Measurements from ENCODE around the gene FGF19.

The FGF19 gene

GRCh38 chr11:69667619-69668604 is 35.9 kb downstream of the FGF19 start:
- DNase-seq, result no peak

- no peak for DNase-seq
Measured at GRCh38 chr11:69666752-69667536, 36.9 kb downstream of the FGF19 start.

- no peak for DNase-seq
Measured at GRCh38 chr11:69666261-69666660, 37.6 kb downstream of the FGF19 start.

GRCh38 chr11:69665669-69666068 is 38.2 kb downstream of the FGF19 start:
- no peak for DNase-seq

- no peak for DNase-seq
Measured at GRCh38 chr11:69664901-69665300, 38.9 kb downstream of the FGF19 start.

GRCh38 chr11:69664103-69664775 is 39.6 kb downstream of the FGF19 start:
- DNase-seq, result no peak

GRCh38 chr11:69663326-69663725 is 40.5 kb downstream of the FGF19 start:
- no peak for DNase-seq

- DNase-seq, result no peak
Measured at GRCh38 chr11:69662806-69663205, 41.0 kb downstream of the FGF19 start.

- DNase-seq, result peak; percentile 18
Measured at GRCh38 chr11:69662021-69662698, 41.7 kb downstream of the FGF19 start.

- no peak for DNase-seq
Measured at GRCh38 chr11:69661413-69661715, 42.5 kb downstream of the FGF19 start.

- no peak for DNase-seq
Measured at GRCh38 chr11:69660001-69660500, 43.8 kb downstream of the FGF19 start.

GRCh38 chr11:69659591-69659990 is 44.2 kb downstream of the FGF19 start:
- no peak for DNase-seq

- DNase-seq, result no peak
Measured at GRCh38 chr11:69658626-69659450, 45.0 kb downstream of the FGF19 start.

GRCh38 chr11:69657911-69658625 is 45.8 kb downstream of the FGF19 start:
- DNase-seq, result no peak

GRCh38 chr11:69657456-69657910 is 46.3 kb downstream of the FGF19 start:
- no peak for DNase-seq

GRCh38 chr11:69656536-69657455 is 47.0 kb downstream of the FGF19 start:
- no peak for DNase-seq

GRCh38 chr11:69655479-69656428 is 48.1 kb downstream of the FGF19 start:
- DNase-seq, result no peak

GRCh38 chr11:69654660-69655478 is 49.0 kb downstream of the FGF19 start:
- no peak for DNase-seq

All from Kasumi-1 (cell line).